WTC11 (cell line): ENCODE data around the gene ZNF521.

Experiments
- CTCF ChIP-seq: fragments of 200-600 bp; IDR thresholded peaks from 2 replicates; pipeline ENCODE4 v1.8.0; 2022; ENCODE audit warnings: antibody characterized with exemption
- E2F1 ChIP-seq: sonication (generic); formaldehyde crosslinking; IDR thresholded peaks from 2 replicates; pipeline ENCODE4 v1.8.0; 2022; ENCODE audit warnings: mild to moderate bottlenecking, missing genetic modification reagents
- E2F4 ChIP-seq: sonication (generic); formaldehyde crosslinking; IDR thresholded peaks from 2 replicates; pipeline ENCODE4 v1.8.1; 2022; ENCODE audit warnings: low read depth, mild to moderate bottlenecking, moderate library complexity, missing genetic modification reagents, borderline replicate concordance
- FOXJ3 ChIP-seq: sonication (generic); formaldehyde crosslinking; IDR thresholded peaks from 2 replicates; pipeline ENCODE4 v1.9.0; 2021; ENCODE audit warnings: missing genetic modification reagents, mild to moderate bottlenecking, borderline replicate concordance
- IRF1 ChIP-seq: sonication (generic); formaldehyde crosslinking; IDR thresholded peaks from 2 replicates; pipeline ENCODE4 v1.8.0; 2023; ENCODE audit warnings: missing genetic modification reagents
- MAX ChIP-seq: sonication (generic); formaldehyde crosslinking; IDR thresholded peaks from 2 replicates; pipeline ENCODE4 v1.8.0; 2022; ENCODE audit warnings: mild to moderate bottlenecking, missing genetic modification reagents
- MLX ChIP-seq: sonication (generic); formaldehyde crosslinking; IDR thresholded peaks from 2 replicates; pipeline ENCODE4 v1.8.1; 2023; ENCODE audit warnings: mild to moderate bottlenecking, missing genetic modification reagents, moderate library complexity
- MYBL2 ChIP-seq: sonication (generic); formaldehyde crosslinking; IDR thresholded peaks from 2 replicates; pipeline ENCODE4 v1.8.1; 2023; ENCODE audit warnings: mild to moderate bottlenecking, moderate library complexity, missing genetic modification reagents
- NR1H2 ChIP-seq: sonication (generic); formaldehyde crosslinking; IDR thresholded peaks from 2 replicates; pipeline ENCODE4 v1.9.0; 2021; ENCODE audit warnings: mild to moderate bottlenecking, moderate library complexity, missing genetic modification reagents

GRCh38 chr18:25392192-25392591, 40.2 kb upstream of the ZNF521 start:
- TF ChIP-seq E2F1 (CRISPR knock-in tag) = no peak
- TF ChIP-seq CTCF = no peak
- no peak for TF ChIP-seq FOXJ3 (CRISPR knock-in tag)
- no peak for TF ChIP-seq E2F4 (CRISPR knock-in tag)
- TF ChIP-seq IRF1 = no peak
- no peak for TF ChIP-seq MLX (CRISPR knock-in tag)
- TF ChIP-seq MAX (CRISPR knock-in tag) = no peak
- no peak for TF ChIP-seq MYBL2 (CRISPR knock-in tag)
- no peak for TF ChIP-seq NR1H2
